ENCODE data around the gene COBLL1.

DNA sequence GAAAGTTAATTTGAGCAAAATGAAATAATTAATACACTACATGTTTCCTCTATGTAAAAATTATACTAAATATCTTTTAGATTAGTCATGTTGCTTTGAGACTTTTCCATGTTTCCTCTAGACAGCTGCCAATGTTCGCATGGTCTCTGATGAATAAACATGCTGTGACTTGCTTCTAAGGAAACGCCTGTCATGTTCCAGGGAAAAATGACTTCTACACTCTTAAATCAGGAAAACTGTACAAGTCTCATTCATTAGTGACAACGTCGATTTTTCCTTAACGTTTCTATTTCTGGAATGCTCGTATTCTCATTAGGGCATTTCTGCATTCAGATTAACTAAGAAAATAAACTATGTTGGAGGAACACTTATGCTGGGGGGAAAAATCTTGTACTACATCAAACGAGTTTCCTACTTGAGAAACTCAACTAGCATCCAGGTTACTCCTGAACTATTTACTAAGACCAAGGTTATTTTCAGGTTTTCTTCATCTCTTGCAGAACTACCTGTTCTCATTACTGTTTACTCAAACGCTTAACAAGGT lies 1.6 kb downstream of the COBLL1 start:
- TF ChIP-seq, protein P1, sequence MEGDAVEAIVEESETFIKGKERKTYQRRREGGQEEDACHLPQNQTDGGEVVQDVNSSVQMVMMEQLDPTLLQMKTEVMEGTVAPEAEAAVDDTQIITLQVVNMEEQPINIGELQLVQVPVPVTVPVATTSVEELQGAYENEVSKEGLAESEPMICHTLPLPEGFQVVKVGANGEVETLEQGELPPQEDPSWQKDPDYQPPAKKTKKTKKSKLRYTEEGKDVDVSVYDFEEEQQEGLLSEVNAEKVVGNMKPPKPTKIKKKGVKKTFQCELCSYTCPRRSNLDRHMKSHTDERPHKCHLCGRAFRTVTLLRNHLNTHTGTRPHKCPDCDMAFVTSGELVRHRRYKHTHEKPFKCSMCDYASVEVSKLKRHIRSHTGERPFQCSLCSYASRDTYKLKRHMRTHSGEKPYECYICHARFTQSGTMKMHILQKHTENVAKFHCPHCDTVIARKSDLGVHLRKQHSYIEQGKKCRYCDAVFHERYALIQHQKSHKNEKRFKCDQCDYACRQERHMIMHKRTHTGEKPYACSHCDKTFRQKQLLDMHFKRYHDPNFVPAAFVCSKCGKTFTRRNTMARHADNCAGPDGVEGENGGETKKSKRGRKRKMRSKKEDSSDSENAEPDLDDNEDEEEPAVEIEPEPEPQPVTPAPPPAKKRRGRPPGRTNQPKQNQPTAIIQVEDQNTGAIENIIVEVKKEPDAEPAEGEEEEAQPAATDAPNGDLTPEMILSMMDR (IDR thresholded peaks at IDR 0.05; ENCODE audit: insufficient read depth, low read depth, low read length): no peak
- TF ChIP-seq EZH2 (IDR thresholded peaks at IDR 0.05; ENCODE audit: insufficient read depth, low read length): no peak
